Caco-2 (cell line): ENCODE results near the gene HLCS. TPM values are rescaled to one million over a fixed set of nuclear protein-coding genes. Genes with fewer than 3 reads are reported as not detected.
A peak's percentile ranks its signal among the peaks of the same experiment; 100 is the strongest.

Source experiments
- BruUV-seq: library from RNA; stranded (reverse); fragments of 400-500 nt; replicated peaks from 2 replicates; lab custom pipeline; 2021; lab: Mats Ljungman, UMichigan
- CTCF ChIA-PET: fragments of 300-600 bp; sonication (Branson Sonifier 250); formaldehyde crosslinking; loops from one replicate; lab custom pipeline; 2022; ENCODE audit warnings: antibody characterized with exemption; lab: Charles Lee
- POLR2A ChIA-PET: fragments of 300-600 bp; sonication (Branson Sonifier 250); formaldehyde crosslinking; loops from one replicate; lab custom pipeline; 2022; ENCODE audit warnings: antibody characterized with exemption; lab: Charles Lee
- DNase-seq, 2 experiments: peaks; one replicate each; pipeline versions ENCODE4 v3.0.0 to v3.0.0-alpha.2; 2020 to 2022
- H3K27me3 ChIP-seq: replicated peaks from 2 replicates; pipeline ENCODE4 v1.6.0; 2011; ENCODE audit warnings: low read length; ENCODE audit not compliant: control insufficient read depth, insufficient read depth
- H3K36me3 ChIP-seq: 2 replicates; pipeline ENCODE4 v1.5.1; 2011; ENCODE audit warnings: low read length; ENCODE audit not compliant: control insufficient read depth, insufficient read depth
- H3K4me1 ChIP-seq: fragments of 250-450 bp; sonication (Bioruptor Pico); 2 replicates; pipeline ENCODE4 v1.5.1; 2020; ENCODE audit warnings: mild to moderate bottlenecking
- H3K4me3 ChIP-seq: 2 replicates; pipeline ENCODE4 v1.5.1; 2011; ENCODE audit warnings: low read depth, mild to moderate bottlenecking, control low read depth, low read length
- H3K9me3 ChIP-seq: fragments of 250-450 bp; sonication (Bioruptor Pico); 2 replicates; pipeline ENCODE4 v1.5.1; 2020; ENCODE audit warnings: mild to moderate bottlenecking, moderate library complexity
- H3K27ac Mint-ChIP-seq: one replicate; pipeline ENCODE4 v1.8.0; 2022; ENCODE audit warnings: mixed read lengths; ENCODE audit not compliant: unreplicated experiment
- H3K27me3 Mint-ChIP-seq: one replicate; pipeline ENCODE4 v1.8.0; 2022; ENCODE audit warnings: mixed read lengths; ENCODE audit not compliant: insufficient read depth, unreplicated experiment
- H3K36me3 Mint-ChIP-seq: one replicate; pipeline ENCODE4 v1.8.0; 2022; ENCODE audit warnings: mild to moderate bottlenecking, mixed read lengths; ENCODE audit not compliant: insufficient read depth, unreplicated experiment
- H3K4me1 Mint-ChIP-seq: one replicate; pipeline ENCODE4 v1.8.0; 2022; ENCODE audit warnings: low read depth, mixed read lengths; ENCODE audit not compliant: unreplicated experiment
- H3K4me3 Mint-ChIP-seq: one replicate; pipeline ENCODE4 v1.8.0; 2022; ENCODE audit warnings: mild to moderate bottlenecking, moderate library complexity, mixed read lengths; ENCODE audit not compliant: unreplicated experiment
- H3K9me3 Mint-ChIP-seq: one replicate; pipeline ENCODE4 v1.8.0; 2022; ENCODE audit warnings: mixed read lengths; ENCODE audit not compliant: unreplicated experiment
- intact Hi-C: fragments of 100-400 bp; cut with micrococcal nuclease; formaldehyde crosslinking; loops from one replicate; pipeline ENCODE4 v1.10.0; 2022; ENCODE audit not compliant: unreplicated experiment
- total RNA-seq: library from RNA; stranded (reverse); gene quantifications from 2 replicates; pipeline ENCODE4 v1.2.3, GENCODE V29; 2022
- TF ChIP-seq, protein P1 (sequence below), 2 experiments: fragments of 200-600 bp in 1 of 2; IDR thresholded peaks; 1 replicate in 1 of 2; 2 replicates in 1 of 2; pipeline versions ENCODE4 v1.5.1 to v1.8.0; 2011 to 2022; ENCODE audit warnings: antibody characterized with exemption in 1 of 2, control low read depth in 1 of 2, inconsistent platforms in 1 of 2, low read depth in 1 of 2, low read length in 1 of 2, mild to moderate bottlenecking in 1 of 2, moderate library complexity in 1 of 2; ENCODE audit not compliant: insufficient read depth in 1 of 2, severe bottlenecking in 1 of 2, unreplicated experiment in 1 of 2

The HLCS gene
- total RNA-seq, 1 experiment from 2014 or later: 26.2 TPM

DNA sequence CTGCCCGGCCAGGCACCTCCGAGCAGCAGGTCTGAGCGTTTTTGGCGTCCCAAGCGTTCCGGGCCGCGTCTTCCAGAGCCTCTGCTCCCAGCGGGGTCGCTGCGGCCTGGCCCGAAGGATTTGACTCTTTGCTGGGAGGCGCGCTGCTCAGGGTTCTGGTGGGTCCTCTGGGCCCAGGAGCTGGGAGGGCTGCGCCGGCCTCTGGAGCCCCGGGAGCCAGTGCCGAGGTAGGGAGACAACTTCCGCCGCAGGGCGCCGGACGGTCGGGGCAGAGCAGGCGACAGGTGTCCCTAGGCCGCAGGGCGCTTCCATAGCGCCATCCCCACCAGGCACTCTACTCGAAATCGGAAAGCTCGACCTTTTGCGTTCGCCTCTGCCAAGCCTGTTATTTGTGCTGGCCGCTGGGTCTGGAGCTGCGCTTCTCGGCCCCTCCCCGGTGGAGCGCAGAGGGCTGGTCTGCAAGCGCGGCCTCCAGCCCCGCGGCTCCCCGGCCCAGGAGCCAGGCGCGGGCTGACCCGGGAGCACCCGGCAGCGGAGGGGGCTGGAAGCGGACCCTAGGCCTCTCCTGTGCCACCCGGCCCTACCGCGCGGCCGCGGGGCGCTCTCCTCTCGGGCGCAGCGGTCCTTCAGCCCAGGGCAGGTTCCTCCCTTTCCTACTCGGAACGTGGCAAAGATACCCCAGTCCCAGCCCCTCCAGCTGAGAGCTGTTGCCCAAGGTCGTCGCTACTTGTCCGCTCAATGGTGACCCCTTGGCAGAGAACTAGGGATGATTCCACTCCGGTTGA is 265.3 kb downstream of the HLCS start:
- Histone ChIP-seq H3K4me1 (no peaks in the 10 kb centered on the region), H3K9me3 (no peaks in the 10 kb centered on the region), H3K4me3 (peak overlapping the region; percentile 85), H3K36me3 (no peaks in the 10 kb centered on the region), H3K27me3 (no peaks in the 10 kb centered on the region)
- peaks cover 7% of the 10 kb centered on the region for H3K4me1 Mint-ChIP-seq
- ChIA-PET POLR2A (no interaction called here), CTCF (no interaction called here)
- H3K27me3 Mint-ChIP-seq: no peaks in the 10 kb centered on the region
- H3K27ac Mint-ChIP-seq: peak overlapping the region; percentile 74
- intact Hi-C loops: no loop called here
- H3K4me3 Mint-ChIP-seq: peak overlapping the region; percentile 78
- DNase-seq: peak in 1 of 2 experiments; percentile 31
- BruUV-seq: no TSS peak
- no peaks in the 10 kb centered on the region for H3K36me3 Mint-ChIP-seq
- TF ChIP-seq, protein P1, sequence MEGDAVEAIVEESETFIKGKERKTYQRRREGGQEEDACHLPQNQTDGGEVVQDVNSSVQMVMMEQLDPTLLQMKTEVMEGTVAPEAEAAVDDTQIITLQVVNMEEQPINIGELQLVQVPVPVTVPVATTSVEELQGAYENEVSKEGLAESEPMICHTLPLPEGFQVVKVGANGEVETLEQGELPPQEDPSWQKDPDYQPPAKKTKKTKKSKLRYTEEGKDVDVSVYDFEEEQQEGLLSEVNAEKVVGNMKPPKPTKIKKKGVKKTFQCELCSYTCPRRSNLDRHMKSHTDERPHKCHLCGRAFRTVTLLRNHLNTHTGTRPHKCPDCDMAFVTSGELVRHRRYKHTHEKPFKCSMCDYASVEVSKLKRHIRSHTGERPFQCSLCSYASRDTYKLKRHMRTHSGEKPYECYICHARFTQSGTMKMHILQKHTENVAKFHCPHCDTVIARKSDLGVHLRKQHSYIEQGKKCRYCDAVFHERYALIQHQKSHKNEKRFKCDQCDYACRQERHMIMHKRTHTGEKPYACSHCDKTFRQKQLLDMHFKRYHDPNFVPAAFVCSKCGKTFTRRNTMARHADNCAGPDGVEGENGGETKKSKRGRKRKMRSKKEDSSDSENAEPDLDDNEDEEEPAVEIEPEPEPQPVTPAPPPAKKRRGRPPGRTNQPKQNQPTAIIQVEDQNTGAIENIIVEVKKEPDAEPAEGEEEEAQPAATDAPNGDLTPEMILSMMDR (IDR thresholded peaks at IDR 0.05; ENCODE audit: insufficient read depth in 1 of 2, low read depth in 1 of 2, low read length in 1 of 2, severe bottlenecking in 1 of 2, unreplicated experiment in 1 of 2): no peak
- H3K9me3 Mint-ChIP-seq: no peaks in the 10 kb centered on the region

Other genes with a start within 250 kb of the HLCS start
- 0.91 and 1.2 TPM in 2 replicates for gene RIPPLY3, start 40.0 kb upstream of the HLCS start, total RNA-seq
- gene PIGP, start 106.4 kb upstream of the HLCS start, total RNA-seq: 22.3 and 23.4 TPM in 2 replicates
- gene TTC3, start 106.6 kb upstream of the HLCS start, total RNA-seq: 92.8 and 105 TPM in 2 replicates